K562 (cell line): ENCODE measurements around the gene EDARADD. TPM values are rescaled to one million over a fixed set of nuclear protein-coding genes. Genes with fewer than 3 reads are reported as not detected.

Experiments
- AFF4 ChIP-seq: sonication (generic); formaldehyde crosslinking; IDR thresholded peaks from 2 replicates; pipeline ENCODE4 v1.8.0; 2023; ENCODE audit warnings: mild to moderate bottlenecking, missing genetic modification reagents
- BRF1 ChIP-seq: IDR thresholded peaks from 3 replicates; pipeline ENCODE4 v1.6.1; 2011; ENCODE audit warnings: borderline replicate concordance, mild to moderate bottlenecking; ENCODE audit not compliant: insufficient read length; ENCODE audit errors: extremely low read depth
- CTCFL ChIP-seq: IDR thresholded peaks from 2 replicates; pipeline ENCODE4 v1.6.1; 2011; ENCODE audit warnings: borderline replicate concordance, low read depth, mild to moderate bottlenecking, moderate library complexity, low read length; ENCODE audit not compliant: insufficient read depth, poor library complexity, severe bottlenecking
- ETV6 ChIP-seq, 3 experiments: fragments of 150-350 bp in 1 of 3; sonication (generic) in 1 of 3; formaldehyde crosslinking in 1 of 3; IDR thresholded peaks; 2 replicates each; pipeline versions ENCODE4 v1.6.1 to v1.8.0; 2014 to 2022; ENCODE audit warnings: borderline replicate concordance in 2 of 3, low read depth in 2 of 3, antibody characterized with exemption in 1 of 3, low read length in 1 of 3, mild to moderate bottlenecking in 1 of 3, missing genetic modification reagents in 1 of 3
- FOXK1 ChIP-seq: sonication (generic); formaldehyde crosslinking; IDR thresholded peaks from 2 replicates; pipeline ENCODE4 v1.8.0; 2022; ENCODE audit warnings: missing genetic modification reagents, mild to moderate bottlenecking, borderline replicate concordance
- MTF1 ChIP-seq: fragments of 250-450 bp; sonication (Bioruptor Pico); IDR thresholded peaks from 2 replicates; pipeline ENCODE4 v1.9.0; 2021; ENCODE audit warnings: moderate library complexity, mild to moderate bottlenecking, inconsistent platforms, borderline replicate concordance
- RBM25 ChIP-seq: fragments of 200-400 bp; formaldehyde crosslinking; IDR thresholded peaks from 2 replicates; pipeline ENCODE4 v1.6.1; 2018; ENCODE audit warnings: low read length, low read depth, moderate library complexity; ENCODE audit not compliant: severe bottlenecking
- STAG1 ChIP-seq: sonication (generic); formaldehyde crosslinking; IDR thresholded peaks from 2 replicates; pipeline ENCODE4 v1.5.0; 2020; ENCODE audit warnings: missing genetic modification reagents, borderline replicate concordance
- ZNF511 ChIP-seq: sonication (generic); formaldehyde crosslinking; IDR thresholded peaks from 2 replicates; pipeline ENCODE4 v1.8.0; 2022; ENCODE audit warnings: mild to moderate bottlenecking, missing genetic modification reagents
- polyA plus RNA-seq, 8 experiments: library from polyadenylated mRNA; depleted of rRNA in 4 of 8; stranded (reverse) in 5 of 8; unstranded in 3 of 8; fragments of >200 nt; fragmentation: Nextera tagmentation in 2 of 8; fragmentation: Illumina TruSeq in 1 of 8; extraction: Ambion mirVana in 2 of 8; extraction: Trizol in 1 of 8; gene quantifications; 2 replicates each; pipeline versions ENCODE4 v1.2.1 to v1.2.3, GENCODE V29; 2011 to 2014; ENCODE audit warnings: inconsistent platforms in 1 of 8, missing spikeins in 1 of 8
- total RNA-seq, 7 experiments: library from RNA; depleted of rRNA in 6 of 7; stranded (reverse); fragments of >200 nt in 6 of 7; fragmentation: Illumina TruSeq in 2 of 7; extraction: Trizol in 2 of 7; gene quantifications; 2 replicates each; pipeline versions ENCODE4 v1.2.1 to v1.2.3, GENCODE V29; 2011 to 2021; ENCODE audit warnings: low replicate concordance in 1 of 7
- TF ChIP-seq, protein P1 (sequence below): fragments of 250-450 bp; sonication (Bioruptor Pico); IDR thresholded peaks from 2 replicates; pipeline ENCODE4 v1.9.0; 2021; ENCODE audit warnings: mild to moderate bottlenecking, inconsistent platforms
- TF ChIP-seq, protein P2 (sequence below): sonication (generic); formaldehyde crosslinking; IDR thresholded peaks from 2 replicates; pipeline ENCODE4 v1.8.1; 2023; ENCODE audit warnings: mild to moderate bottlenecking, missing genetic modification reagents

EDARADD gene
- total and polyA plus RNA-seq, 9 of the 15 experiments (the other 6 are each of a cell fraction or from before 2014, with no cell fraction given), result 0.46 to 32.4 (median 20.6) TPM

DNA sequence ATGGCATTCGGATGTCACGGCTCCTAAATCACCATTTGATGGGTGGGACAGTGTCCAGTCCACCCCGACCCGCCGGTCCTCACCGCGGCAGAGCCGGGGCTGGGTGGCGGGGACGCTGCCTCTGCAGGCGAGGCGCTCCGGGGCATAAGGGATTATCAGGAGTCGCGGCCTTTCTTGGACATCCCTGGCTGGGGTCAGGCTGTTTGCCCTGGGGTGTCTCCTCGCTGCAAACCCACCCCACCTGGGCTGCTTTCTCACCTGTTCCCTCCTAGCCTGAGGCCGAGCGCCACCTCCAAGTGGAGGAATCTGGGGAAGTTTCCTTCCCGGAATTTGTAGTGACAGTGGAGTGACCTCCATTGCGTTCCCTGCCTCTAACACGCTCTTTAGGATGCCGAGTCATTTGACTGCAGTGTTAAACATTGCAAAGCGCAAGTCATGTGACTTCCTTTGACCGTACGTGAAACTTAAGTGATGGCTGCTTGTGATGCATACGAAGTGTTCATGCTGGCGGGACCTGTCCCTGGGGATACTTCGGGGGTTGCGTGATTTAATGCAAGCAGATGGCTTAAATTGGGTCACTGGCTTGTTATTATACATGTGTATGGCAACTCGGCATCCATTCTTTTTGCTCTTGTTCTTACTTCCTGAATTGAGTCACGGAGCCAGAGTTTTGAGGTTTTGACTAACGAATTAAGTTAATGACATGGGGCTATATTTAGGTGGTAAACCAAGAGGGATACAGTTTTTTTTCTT lies 130.2 kb downstream of the EDARADD start (continued):
- TF ChIP-seq AFF4 (CRISPR knock-in tag), result peak; percentile 23; the same call in 1 of the 2 replicates
- no peak for TF ChIP-seq MTF1 (CRISPR knock-in tag)
- TF ChIP-seq FOXK1 (CRISPR knock-in tag), result peak; percentile 95; the same call in 1 of the 2 replicates
- peak in 1 of 2 experiments; percentile 13; a peak in 1 of 4 replicates for TF ChIP-seq ETV6 (IDR thresholded peaks at IDR 0.05; ENCODE audit: borderline replicate concordance in 1 of 2, low read depth in 2 of 2, low read length in 1 of 2)
- no peak for TF ChIP-seq ETV6 (CRISPR knock-in tag; IDR thresholded peaks at IDR 0.05; ENCODE audit: borderline replicate concordance)
- peak; percentile 33; the same call in 1 of the 2 replicates for TF ChIP-seq STAG1 (CRISPR knock-in tag)
- TF ChIP-seq CTCFL, result no peak
- TF ChIP-seq, protein P1, sequence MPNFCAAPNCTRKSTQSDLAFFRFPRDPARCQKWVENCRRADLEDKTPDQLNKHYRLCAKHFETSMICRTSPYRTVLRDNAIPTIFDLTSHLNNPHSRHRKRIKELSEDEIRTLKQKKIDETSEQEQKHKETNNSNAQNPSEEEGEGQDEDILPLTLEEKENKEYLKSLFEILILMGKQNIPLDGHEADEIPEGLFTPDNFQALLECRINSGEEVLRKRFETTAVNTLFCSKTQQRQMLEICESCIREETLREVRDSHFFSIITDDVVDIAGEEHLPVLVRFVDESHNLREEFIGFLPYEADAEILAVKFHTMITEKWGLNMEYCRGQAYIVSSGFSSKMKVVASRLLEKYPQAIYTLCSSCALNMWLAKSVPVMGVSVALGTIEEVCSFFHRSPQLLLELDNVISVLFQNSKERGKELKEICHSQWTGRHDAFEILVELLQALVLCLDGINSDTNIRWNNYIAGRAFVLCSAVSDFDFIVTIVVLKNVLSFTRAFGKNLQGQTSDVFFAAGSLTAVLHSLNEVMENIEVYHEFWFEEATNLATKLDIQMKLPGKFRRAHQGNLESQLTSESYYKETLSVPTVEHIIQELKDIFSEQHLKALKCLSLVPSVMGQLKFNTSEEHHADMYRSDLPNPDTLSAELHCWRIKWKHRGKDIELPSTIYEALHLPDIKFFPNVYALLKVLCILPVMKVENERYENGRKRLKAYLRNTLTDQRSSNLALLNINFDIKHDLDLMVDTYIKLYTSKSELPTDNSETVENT (CRISPR knock-in tag), result no peak
- TF ChIP-seq BRF1, result no peak
- TF ChIP-seq ZNF511 (CRISPR knock-in tag), result peak; percentile 91
- no peak for TF ChIP-seq RBM25
- TF ChIP-seq, protein P2, sequence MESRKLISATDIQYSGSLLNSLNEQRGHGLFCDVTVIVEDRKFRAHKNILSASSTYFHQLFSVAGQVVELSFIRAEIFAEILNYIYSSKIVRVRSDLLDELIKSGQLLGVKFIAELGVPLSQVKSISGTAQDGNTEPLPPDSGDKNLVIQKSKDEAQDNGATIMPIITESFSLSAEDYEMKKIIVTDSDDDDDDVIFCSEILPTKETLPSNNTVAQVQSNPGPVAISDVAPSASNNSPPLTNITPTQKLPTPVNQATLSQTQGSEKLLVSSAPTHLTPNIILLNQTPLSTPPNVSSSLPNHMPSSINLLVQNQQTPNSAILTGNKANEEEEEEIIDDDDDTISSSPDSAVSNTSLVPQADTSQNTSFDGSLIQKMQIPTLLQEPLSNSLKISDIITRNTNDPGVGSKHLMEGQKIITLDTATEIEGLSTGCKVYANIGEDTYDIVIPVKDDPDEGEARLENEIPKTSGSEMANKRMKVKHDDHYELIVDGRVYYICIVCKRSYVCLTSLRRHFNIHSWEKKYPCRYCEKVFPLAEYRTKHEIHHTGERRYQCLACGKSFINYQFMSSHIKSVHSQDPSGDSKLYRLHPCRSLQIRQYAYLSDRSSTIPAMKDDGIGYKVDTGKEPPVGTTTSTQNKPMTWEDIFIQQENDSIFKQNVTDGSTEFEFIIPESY (CRISPR knock-in tag), result peak; percentile 38
